SU-DHL-6 (cell line): Measurements from ENCODE around the gene RARB.

Experiments used
- H2AFZ ChIP-seq: fragments of 200-600 bp; sonication (generic); 2 replicates; pipeline ENCODE4 v1.6.1; 2014; ENCODE audit warnings: low read depth, mild to moderate bottlenecking, moderate library complexity, mixed read lengths, antibody characterized with exemption, low read length; ENCODE audit not compliant: severe bottlenecking
- H3F3A ChIP-seq: fragments of 200-600 bp; shearing (Covaris generic); 2 replicates; pipeline ENCODE4 v1.6.0; 2016; ENCODE audit warnings: antibody characterized with exemption, mild to moderate bottlenecking; ENCODE audit not compliant: insufficient read depth
- H3K27ac ChIP-seq: fragments of 200-600 bp; sonication (generic); 2 replicates; pipeline ENCODE4 v1.5.1; 2016; ENCODE audit warnings: low read depth, mild to moderate bottlenecking, low read length, moderate library complexity, mixed read lengths
- H3K27me3 ChIP-seq: fragments of 200-600 bp; sonication (generic), shearing (Covaris generic); 2 replicates; pipeline ENCODE4 v1.6.0; 2014; ENCODE audit warnings: mild to moderate bottlenecking, low read length
- H3K36me3 ChIP-seq: fragments of 200-600 bp; sonication (generic); 2 replicates; pipeline ENCODE4 v1.6.1; 2014; ENCODE audit warnings: mild to moderate bottlenecking, low read length, mixed read lengths
- H3K4me2 ChIP-seq: fragments of 300-600, 200-600 bp; shearing (Covaris generic), sonication (generic); 2 replicates; pipeline ENCODE4 v1.6.0; 2014; ENCODE audit warnings: low read length, low read depth, mild to moderate bottlenecking; ENCODE audit not compliant: poor library complexity, severe bottlenecking
- H3K4me3 ChIP-seq: fragments of 200-600 bp; sonication (generic); 2 replicates; pipeline ENCODE4 v1.5.1; 2014; ENCODE audit warnings: antibody characterized with exemption, low read length, mild to moderate bottlenecking, mixed read lengths; ENCODE audit not compliant: insufficient read depth, poor library complexity, severe bottlenecking
- H3K79me2 ChIP-seq: fragments of 200-600 bp; sonication (generic); 2 replicates; pipeline ENCODE4 v1.6.1; 2014; ENCODE audit warnings: mild to moderate bottlenecking, low read length, moderate library complexity; ENCODE audit not compliant: insufficient read depth
- H3K9ac ChIP-seq: fragments of 200-600 bp; sonication (generic); 2 replicates; pipeline ENCODE4 v1.7.0; 2014; ENCODE audit warnings: mild to moderate bottlenecking, low read length
- H3K9me2 ChIP-seq: fragments of 200-600 bp; sonication (generic); replicated peaks from 2 replicates; pipeline ENCODE4 v1.6.1; 2014; ENCODE audit warnings: low read length; ENCODE audit not compliant: insufficient read depth
- H3K9me3 ChIP-seq: fragments of 200-600 bp; sonication (generic); 2 replicates; pipeline ENCODE4 v1.6.1; 2014; ENCODE audit warnings: low read length, mixed read lengths; ENCODE audit not compliant: insufficient read depth
- H4K20me1 ChIP-seq: fragments of 200-600 bp; sonication (generic); 2 replicates; pipeline ENCODE4 v1.6.1; 2014; ENCODE audit warnings: low read depth, mild to moderate bottlenecking, antibody characterized with exemption, low read length, moderate library complexity, mixed read lengths
- CTCF ChIP-seq: fragments of 200-600 bp; sonication (generic); IDR thresholded peaks from one replicate; pipeline ENCODE4 v1.5.1; 2017; ENCODE audit warnings: antibody characterized with exemption, mild to moderate bottlenecking, low read length, moderate library complexity; ENCODE audit not compliant: insufficient read depth, poor library complexity, severe bottlenecking
- EZH2phosphoT487 ChIP-seq: fragments of 200-600 bp; sonication (generic), shearing (Covaris generic); conservative IDR thresholded peaks from 2 replicates; pipeline ENCODE4 v1.6.1; 2018; ENCODE audit warnings: mild to moderate bottlenecking, antibody characterized with exemption, low read length, moderate library complexity, mixed read lengths

Gene RARB

GRCh38 chr3:25576146-25576545, 148.1 kb downstream of the RARB start:
- H3K4me2 ChIP-seq, result no peak overlapping the region
- no peaks in the 10 kb centered on the region for H3F3A ChIP-seq
- no peak overlapping the region for H3K9ac ChIP-seq
- H3K27ac ChIP-seq, result no peak overlapping the region
- H4K20me1 ChIP-seq, result no peaks in the 10 kb centered on the region
- H3K36me3 ChIP-seq, result no peaks in the 10 kb centered on the region
- TF ChIP-seq EZH2phosphoT487 (no peak), CTCF (no peak)
- H3K4me3 ChIP-seq, result no peak overlapping the region
- H2AFZ ChIP-seq, result no peak overlapping the region
- H3K9me2 ChIP-seq, result no peaks in the 10 kb centered on the region
- H3K27me3 ChIP-seq, result no peaks in the 10 kb centered on the region
- no peaks in the 10 kb centered on the region for H3K79me2 ChIP-seq
- no peaks in the 10 kb centered on the region for H3K9me3 ChIP-seq

GRCh38 chr3:25576831-25577454, 148.9 kb downstream of the RARB start:
- Histone ChIP-seq H2AFZ (no peak overlapping the region), H3K27ac (no peak overlapping the region), H4K20me1 (no peaks in the 10 kb centered on the region), H3K9ac (no peak overlapping the region), H3K36me3 (no peaks in the 10 kb centered on the region), H3K4me2 (no peak overlapping the region), H3K4me3 (no peak overlapping the region), H3K79me2 (no peaks in the 10 kb centered on the region), H3F3A (no peaks in the 10 kb centered on the region), H3K9me2 (no peaks in the 10 kb centered on the region), H3K9me3 (no peaks in the 10 kb centered on the region), H3K27me3 (no peaks in the 10 kb centered on the region)
- TF ChIP-seq EZH2phosphoT487 (no peak), CTCF (no peak)

- no peaks in the 10 kb centered on the region for H4K20me1 ChIP-seq
- no peak overlapping the region for H3K4me2 ChIP-seq
- TF ChIP-seq EZH2phosphoT487 (no peak), CTCF (no peak)
- H3K4me3 ChIP-seq, result no peak overlapping the region
- H3K9ac ChIP-seq, result no peak overlapping the region
- H3K9me3 ChIP-seq, result no peaks in the 10 kb centered on the region
- H3K9me2 ChIP-seq, result no peaks in the 10 kb centered on the region
- no peak overlapping the region for H2AFZ ChIP-seq
- H3F3A ChIP-seq, result no peaks in the 10 kb centered on the region
- no peaks in the 10 kb centered on the region for H3K36me3 ChIP-seq
- H3K27me3 ChIP-seq, result no peaks in the 10 kb centered on the region
- H3K27ac ChIP-seq, result no peak overlapping the region
- no peaks in the 10 kb centered on the region for H3K79me2 ChIP-seq
These were observed 150.0 kb downstream of the RARB start for GRCh38 chr3:25578059-25578458.

GRCh38 chr3:25580534-25580933, 152.5 kb downstream of the RARB start:
- Histone ChIP-seq H3K79me2 (no peaks in the 10 kb centered on the region), H3K9ac (no peak overlapping the region), H4K20me1 (no peaks in the 10 kb centered on the region), H3K27me3 (no peaks in the 10 kb centered on the region), H3K9me3 (no peaks in the 10 kb centered on the region), H3F3A (no peaks in the 10 kb centered on the region), H2AFZ (no peak overlapping the region), H3K4me2 (no peak overlapping the region), H3K9me2 (no peaks in the 10 kb centered on the region), H3K4me3 (no peak overlapping the region), H3K36me3 (no peaks in the 10 kb centered on the region), H3K27ac (no peak overlapping the region)
- no peak for TF ChIP-seq EZH2phosphoT487
- no peak for TF ChIP-seq CTCF
